Neural cell (in vitro differentiated cells): ENCODE measurements around the gene XRCC3.

Experiments used
- EP300 ChIP-seq: fragments of 450-650 bp; conservative IDR thresholded peaks from 2 replicates; pipeline ENCODE4 v1.6.1; 2014; ENCODE audit warnings: antibody characterized with exemption, mild to moderate bottlenecking, moderate library complexity; ENCODE audit not compliant: poor library complexity, severe bottlenecking
- EZH2 ChIP-seq: fragments of 200-600, 300-800 bp; shearing (Covaris generic), sonication (generic); IDR thresholded peaks from 2 replicates; pipeline ENCODE4 v1.6.1; 2014; ENCODE audit warnings: antibody characterized with exemption, low read length, borderline replicate concordance, mild to moderate bottlenecking; ENCODE audit not compliant: insufficient read depth, poor library complexity, severe bottlenecking
- MXI1 ChIP-seq: fragments of 450-650 bp; conservative IDR thresholded peaks from 2 replicates; pipeline ENCODE4 v1.6.1; 2014; ENCODE audit warnings: antibody characterized with exemption, mild to moderate bottlenecking; ENCODE audit not compliant: poor library complexity, severe bottlenecking
- POLR2AphosphoS5 ChIP-seq: IDR thresholded peaks from 2 replicates; pipeline ENCODE4 v1.6.1; 2012
- RAD21 ChIP-seq: fragments of 450-650 bp; conservative IDR thresholded peaks from 2 replicates; pipeline ENCODE4 v1.6.1; 2014; ENCODE audit warnings: antibody characterized with exemption, mild to moderate bottlenecking, moderate library complexity
- TAF1 ChIP-seq: IDR thresholded peaks from 2 replicates; pipeline ENCODE4 v1.6.1; 2012; ENCODE audit warnings: low read depth
- TF ChIP-seq, protein P1 (sequence below): fragments of 450-650 bp; IDR thresholded peaks from 2 replicates; pipeline ENCODE4 v1.5.1; 2014; ENCODE audit warnings: antibody characterized with exemption, mild to moderate bottlenecking, moderate library complexity; ENCODE audit not compliant: poor library complexity, severe bottlenecking
- TF ChIP-seq, protein P2 (sequence below): IDR thresholded peaks from 2 replicates; pipeline ENCODE4 v1.6.1; 2012; ENCODE audit warnings: borderline replicate concordance

DNA sequence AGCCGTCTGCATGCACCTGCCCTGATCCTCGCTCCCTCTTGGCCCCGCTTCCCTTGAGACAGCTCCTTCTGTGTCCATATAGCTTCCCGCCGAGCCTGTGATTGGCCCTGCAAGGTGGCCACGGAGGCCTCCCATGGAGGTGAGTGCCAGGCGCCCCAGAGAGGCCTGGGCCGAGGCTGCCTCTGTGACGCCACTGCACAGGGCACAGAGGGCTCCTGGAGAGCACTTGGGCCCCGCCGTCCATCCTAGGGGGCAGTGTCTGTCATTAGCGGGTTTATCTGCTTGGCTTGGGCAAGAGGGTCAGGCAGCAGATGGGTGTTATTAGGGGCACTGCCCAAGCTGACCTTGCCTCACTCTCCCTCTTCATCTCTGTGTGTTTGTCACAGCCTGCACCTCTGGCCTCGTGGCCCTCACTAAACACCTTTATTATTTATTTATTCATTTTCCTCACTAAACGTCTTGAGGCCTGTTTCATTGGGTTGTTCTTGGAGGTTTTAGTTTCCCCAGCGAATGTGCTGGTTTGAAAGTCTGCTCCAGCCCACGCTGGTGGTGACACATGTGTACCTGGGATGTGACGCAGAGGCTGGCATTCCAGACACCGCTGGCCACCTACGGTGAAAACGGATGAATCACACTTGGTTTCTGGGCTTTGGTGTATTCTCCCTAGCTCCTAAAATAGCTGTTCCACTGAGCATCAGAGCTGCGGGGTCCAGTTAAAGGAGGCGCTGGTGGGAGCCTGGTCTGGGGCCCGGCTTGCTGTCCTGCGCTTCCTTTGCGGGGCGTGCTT is 6.3 kb upstream of the XRCC3 start:
- TF ChIP-seq, protein P1, sequence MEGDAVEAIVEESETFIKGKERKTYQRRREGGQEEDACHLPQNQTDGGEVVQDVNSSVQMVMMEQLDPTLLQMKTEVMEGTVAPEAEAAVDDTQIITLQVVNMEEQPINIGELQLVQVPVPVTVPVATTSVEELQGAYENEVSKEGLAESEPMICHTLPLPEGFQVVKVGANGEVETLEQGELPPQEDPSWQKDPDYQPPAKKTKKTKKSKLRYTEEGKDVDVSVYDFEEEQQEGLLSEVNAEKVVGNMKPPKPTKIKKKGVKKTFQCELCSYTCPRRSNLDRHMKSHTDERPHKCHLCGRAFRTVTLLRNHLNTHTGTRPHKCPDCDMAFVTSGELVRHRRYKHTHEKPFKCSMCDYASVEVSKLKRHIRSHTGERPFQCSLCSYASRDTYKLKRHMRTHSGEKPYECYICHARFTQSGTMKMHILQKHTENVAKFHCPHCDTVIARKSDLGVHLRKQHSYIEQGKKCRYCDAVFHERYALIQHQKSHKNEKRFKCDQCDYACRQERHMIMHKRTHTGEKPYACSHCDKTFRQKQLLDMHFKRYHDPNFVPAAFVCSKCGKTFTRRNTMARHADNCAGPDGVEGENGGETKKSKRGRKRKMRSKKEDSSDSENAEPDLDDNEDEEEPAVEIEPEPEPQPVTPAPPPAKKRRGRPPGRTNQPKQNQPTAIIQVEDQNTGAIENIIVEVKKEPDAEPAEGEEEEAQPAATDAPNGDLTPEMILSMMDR: no peak
- TF ChIP-seq RAD21: no peak
- no peak for TF ChIP-seq TAF1
- TF ChIP-seq, protein P2, sequence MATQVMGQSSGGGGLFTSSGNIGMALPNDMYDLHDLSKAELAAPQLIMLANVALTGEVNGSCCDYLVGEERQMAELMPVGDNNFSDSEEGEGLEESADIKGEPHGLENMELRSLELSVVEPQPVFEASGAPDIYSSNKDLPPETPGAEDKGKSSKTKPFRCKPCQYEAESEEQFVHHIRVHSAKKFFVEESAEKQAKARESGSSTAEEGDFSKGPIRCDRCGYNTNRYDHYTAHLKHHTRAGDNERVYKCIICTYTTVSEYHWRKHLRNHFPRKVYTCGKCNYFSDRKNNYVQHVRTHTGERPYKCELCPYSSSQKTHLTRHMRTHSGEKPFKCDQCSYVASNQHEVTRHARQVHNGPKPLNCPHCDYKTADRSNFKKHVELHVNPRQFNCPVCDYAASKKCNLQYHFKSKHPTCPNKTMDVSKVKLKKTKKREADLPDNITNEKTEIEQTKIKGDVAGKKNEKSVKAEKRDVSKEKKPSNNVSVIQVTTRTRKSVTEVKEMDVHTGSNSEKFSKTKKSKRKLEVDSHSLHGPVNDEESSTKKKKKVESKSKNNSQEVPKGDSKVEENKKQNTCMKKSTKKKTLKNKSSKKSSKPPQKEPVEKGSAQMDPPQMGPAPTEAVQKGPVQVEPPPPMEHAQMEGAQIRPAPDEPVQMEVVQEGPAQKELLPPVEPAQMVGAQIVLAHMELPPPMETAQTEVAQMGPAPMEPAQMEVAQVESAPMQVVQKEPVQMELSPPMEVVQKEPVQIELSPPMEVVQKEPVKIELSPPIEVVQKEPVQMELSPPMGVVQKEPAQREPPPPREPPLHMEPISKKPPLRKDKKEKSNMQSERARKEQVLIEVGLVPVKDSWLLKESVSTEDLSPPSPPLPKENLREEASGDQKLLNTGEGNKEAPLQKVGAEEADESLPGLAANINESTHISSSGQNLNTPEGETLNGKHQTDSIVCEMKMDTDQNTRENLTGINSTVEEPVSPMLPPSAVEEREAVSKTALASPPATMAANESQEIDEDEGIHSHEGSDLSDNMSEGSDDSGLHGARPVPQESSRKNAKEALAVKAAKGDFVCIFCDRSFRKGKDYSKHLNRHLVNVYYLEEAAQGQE: no peak
- no peak for TF ChIP-seq EP300
- TF ChIP-seq EZH2: no peak
- no peak for TF ChIP-seq POLR2AphosphoS5
- TF ChIP-seq MXI1: no peak
